Hepatocyte (in vitro differentiated cells): ENCODE results near the gene ADAM17.

Experiments used
- CTCF ChIP-seq: fragments of 200-600 bp; sonication (generic); IDR thresholded peaks from 2 replicates; pipeline ENCODE4 v1.5.1; 2016; ENCODE audit warnings: antibody characterized with exemption, mild to moderate bottlenecking; ENCODE audit not compliant: poor library complexity
- EZH2 ChIP-seq: fragments of 200-600 bp; sonication (generic); IDR thresholded peaks from 2 replicates; pipeline ENCODE4 v1.6.1; 2016; ENCODE audit warnings: antibody characterized with exemption, mild to moderate bottlenecking, borderline replicate concordance
- EZH2phosphoT487 ChIP-seq: fragments of 200-600 bp; sonication (generic); IDR thresholded peaks from one replicate; pipeline ENCODE4 v1.6.1; 2018; ENCODE audit warnings: antibody characterized with exemption, mild to moderate bottlenecking, low read depth, moderate library complexity; ENCODE audit not compliant: unreplicated experiment, severe bottlenecking

DNA sequence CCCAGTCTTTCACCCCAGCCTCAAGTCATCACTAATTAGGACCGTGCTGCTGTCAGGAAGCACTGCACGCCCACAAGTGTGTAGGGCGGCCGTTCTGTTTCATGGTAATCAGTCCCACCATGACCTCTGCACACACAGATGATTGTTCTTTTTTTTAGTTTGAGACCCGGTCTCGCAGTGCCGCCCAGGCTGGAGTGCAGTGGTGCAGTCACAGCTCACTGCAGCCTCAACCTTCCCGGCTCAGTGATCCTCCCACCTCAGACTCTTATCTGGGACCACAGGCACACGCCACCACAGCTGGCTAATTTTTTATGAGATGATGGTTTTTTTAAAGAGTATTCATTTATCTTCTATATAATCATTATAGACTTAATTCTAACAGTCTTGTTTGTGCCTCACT is 83.1 kb downstream of the ADAM17 start:
- no peak for TF ChIP-seq EZH2phosphoT487
- TF ChIP-seq EZH2 = no peak
- TF ChIP-seq CTCF = no peak
